ENCODE measurements around the gene MACROD2. TPM values are rescaled to one million over a fixed set of nuclear protein-coding genes. Genes with fewer than 3 reads are reported as not detected.

MACROD2 gene
- total RNA-seq, 4 donors from 2014 or later, result 1.8 to 4.8 (median 2.9) TPM

- 64 to 72% methylated on average over 5 to 6 of the region's 6 CpGs for WGBS, 2 donors
- Histone ChIP-seq H3K36me3 (no peaks in the 10 kb centered on the region), H3K27ac (no peak overlapping the region), H3K4me1 (no peaks in the 10 kb centered on the region), H3K9me3 (no peaks in the 10 kb centered on the region), H3K4me3 (no peak overlapping the region), H3K27me3 (no peaks in the 10 kb centered on the region)
- no peak for DNase-seq
- TF ChIP-seq CTCF (IDR thresholded peaks at IDR 0.05), result no peak
- no peak for TF ChIP-seq POLR2A (IDR thresholded peaks at IDR 0.05)
- intact Hi-C loops (cut with DNase I), result no loop called here
Measured at GRCh38 chr20:14553774-14554534, 558.6 kb downstream of the MACROD2 start.

GRCh38 chr20:14555676-14556075, 560.4 kb downstream of the MACROD2 start:
- H3K36me3 ChIP-seq, result no peaks in the 10 kb centered on the region
- no peaks in the 10 kb centered on the region for H3K9me3 ChIP-seq
- 90 to 96% methylated on average over 3 of the region's 3 CpGs for WGBS, 2 donors
- no peak for DNase-seq
- TF ChIP-seq CTCF (IDR thresholded peaks at IDR 0.05) (no peak), POLR2A (IDR thresholded peaks at IDR 0.05) (no peak)
- no peaks in the 10 kb centered on the region for H3K27me3 ChIP-seq
- H3K4me3 ChIP-seq, result no peak overlapping the region
- no peaks in the 10 kb centered on the region for H3K4me1 ChIP-seq
- H3K27ac ChIP-seq, result no peak overlapping the region
- intact Hi-C loops (cut with DNase I), result no loop called here

GRCh38 chr20:14556206-14556605, 560.9 kb downstream of the MACROD2 start:
- intact Hi-C loops (cut with DNase I), result no loop called here
- Histone ChIP-seq H3K9me3 (no peaks in the 10 kb centered on the region), H3K27ac (no peak overlapping the region), H3K4me1 (no peaks in the 10 kb centered on the region), H3K36me3 (no peaks in the 10 kb centered on the region), H3K4me3 (no peak overlapping the region), H3K27me3 (no peaks in the 10 kb centered on the region)
- 76 to 83% methylated on average over 2 of the region's 2 CpGs for WGBS, 2 donors
- DNase-seq, result no peak
- TF ChIP-seq POLR2A (IDR thresholded peaks at IDR 0.05) (no peak), CTCF (IDR thresholded peaks at IDR 0.05) (no peak)

GRCh38 chr20:14559612-14560011, 564.3 kb downstream of the MACROD2 start:
- Histone ChIP-seq H3K9me3 (no peaks in the 10 kb centered on the region), H3K27me3 (no peaks in the 10 kb centered on the region), H3K27ac (no peak overlapping the region), H3K4me1 (no peaks in the 10 kb centered on the region), H3K36me3 (no peaks in the 10 kb centered on the region), H3K4me3 (no peak overlapping the region)
- WGBS, 2 donors, result 35 to 50% methylated on average over 1 of the region's 1 CpG
- no peak for TF ChIP-seq POLR2A (IDR thresholded peaks at IDR 0.05)
- TF ChIP-seq CTCF (IDR thresholded peaks at IDR 0.05), result no peak
- intact Hi-C loops (cut with DNase I), result no loop called here
- DNase-seq, result no peak

GRCh38 chr20:14561741-14562221, 566.5 kb downstream of the MACROD2 start:
- intact Hi-C loops (cut with DNase I), result no loop called here
- no peaks in the 10 kb centered on the region for H3K36me3 ChIP-seq

More at GRCh38 chr20:14561741-14562221, 566.5 kb downstream of the MACROD2 start:
- no peak overlapping the region for H3K27ac ChIP-seq
- 56 to 73% methylated on average over 6 of the region's 6 CpGs for WGBS, 2 donors
- no peak for DNase-seq
- H3K4me3 ChIP-seq, result no peak overlapping the region
- no peak for TF ChIP-seq CTCF (IDR thresholded peaks at IDR 0.05)
- no peaks in the 10 kb centered on the region for H3K9me3 ChIP-seq
- H3K27me3 ChIP-seq, result no peaks in the 10 kb centered on the region
- no peaks in the 10 kb centered on the region for H3K4me1 ChIP-seq
